NT2/D1 (cell line): ENCODE results near the gene FGD5.

Experiments
- SUZ12 ChIP-seq: IDR thresholded peaks from 2 replicates; pipeline ENCODE4 v1.6.1; 2011; ENCODE audit not compliant: insufficient read length, insufficient read depth; ENCODE audit errors: extremely low read depth
- YY1 ChIP-seq: IDR thresholded peaks from 2 replicates; pipeline ENCODE4 v1.6.1; 2011; ENCODE audit not compliant: insufficient read length, insufficient read depth
- ZNF274 ChIP-seq: IDR thresholded peaks from 2 replicates; pipeline ENCODE4 v1.6.1; 2011; ENCODE audit warnings: mild to moderate bottlenecking, low read depth, low read length

GRCh38 chr3:14811684-14812083 is 7.1 kb upstream of the FGD5 start:
- no peak for TF ChIP-seq YY1
- no peak for TF ChIP-seq ZNF274
- TF ChIP-seq SUZ12: no peak
